COLO668 (cell line): ENCODE data around the gene SLC5A11.
"Not testable (repeated sequence)": the region's sequence is repeated elsewhere in the genome, so short reads cannot be mapped to it uniquely, and the experiment has no call there.

Source experiments
- DNase-seq: peaks from one replicate; lab custom pipeline; 2025; ENCODE audit not compliant: unreplicated experiment; lab: John Stamatoyannopoulos, UW

Gene SLC5A11

GRCh38 chr16:24834459-24835335 lies 11.1 kb upstream of the SLC5A11 start:
- DNase-seq: peak; percentile 4

- DNase-seq: no peak
These were observed 8.9 kb upstream of the SLC5A11 start for GRCh38 chr16:24836836-24837235.

GRCh38 chr16:24837969-24838368 lies 7.8 kb upstream of the SLC5A11 start:
- no peak for DNase-seq

- DNase-seq: no peak
These were observed 7.1 kb upstream of the SLC5A11 start for GRCh38 chr16:24838554-24839266.

GRCh38 chr16:24839347-24839972 lies 6.3 kb upstream of the SLC5A11 start:
- no peak for DNase-seq

- no peak for DNase-seq
These were observed 4.5 kb upstream of the SLC5A11 start for GRCh38 chr16:24841291-24841690.

- no peak for DNase-seq
These were observed 1.4 kb upstream of the SLC5A11 start for GRCh38 chr16:24844101-24845030.

- not testable (repeated sequence) for DNase-seq
These were observed 765 bp upstream of the SLC5A11 start for GRCh38 chr16:24845031-24845365.

GRCh38 chr16:24846548-24847357 lies 990 bp downstream of the SLC5A11 start:
- no peak for DNase-seq

- no peak for DNase-seq
These were observed 1.5 kb downstream of the SLC5A11 start for GRCh38 chr16:24847358-24847664.

GRCh38 chr16:24848065-24848464 lies 2.3 kb downstream of the SLC5A11 start:
- DNase-seq: no peak

- no peak for DNase-seq
These were observed 3.9 kb downstream of the SLC5A11 start for GRCh38 chr16:24849641-24850040.

GRCh38 chr16:24850289-24850938 lies 4.7 kb downstream of the SLC5A11 start:
- no peak for DNase-seq

- DNase-seq: no peak
These were observed 5.9 kb downstream of the SLC5A11 start for GRCh38 chr16:24851700-24852099.

GRCh38 chr16:24852281-24852721 lies 6.5 kb downstream of the SLC5A11 start:
- no peak for DNase-seq

- DNase-seq: no peak
These were observed 7.5 kb downstream of the SLC5A11 start for GRCh38 chr16:24853169-24853824.

GRCh38 chr16:24853830-24854229 lies 8.1 kb downstream of the SLC5A11 start:
- no peak for DNase-seq

- DNase-seq: no peak
These were observed 8.9 kb downstream of the SLC5A11 start for GRCh38 chr16:24854607-24855171.

- DNase-seq: no peak
These were observed 9.9 kb downstream of the SLC5A11 start for GRCh38 chr16:24855678-24856077.
